H1 (cell line): ENCODE results near the gene HDAC6. TPM values are rescaled to one million over a fixed set of nuclear protein-coding genes. Genes with fewer than 3 reads are reported as not detected.
"Not testable (repeated sequence)": the region's sequence is repeated elsewhere in the genome, so short reads cannot be mapped to it uniquely, and the experiment has no call there.

Source experiments
- CTCF ChIA-PET: fragments of 300-600 bp; sonication (Branson Sonifier 250); formaldehyde crosslinking; loops from one replicate; lab custom pipeline; 2021; ENCODE audit not compliant: partially characterized antibody; lab: Charles Lee
- POLR2A ChIA-PET: fragments of 300-600 bp; sonication (Branson Sonifier 250); formaldehyde crosslinking; loops from one replicate; lab custom pipeline; 2021; ENCODE audit warnings: inconsistent platforms; ENCODE audit not compliant: partially characterized antibody; lab: Charles Lee
- DNase-seq, 2 experiments: peaks; one replicate each; pipeline versions ENCODE4 v3.0.0 to v3.0.0-alpha.2; 2010 to 2022; ENCODE audit warnings: low spot score in 2 of 2, low read depth in 1 of 2, mixed read lengths in 1 of 2
- FAIRE-seq: peaks from 2 replicates; lab custom pipeline; 2011; peaks lifted over from hg19 to GRCh38; lab: Jason Lieb, UNC
- H2AFZ ChIP-seq: 2 replicates; pipeline ENCODE4 v1.8.1; 2012; ENCODE audit warnings: low read length, inconsistent platforms
- H2AK5ac ChIP-seq: 2 replicates; pipeline ENCODE4 v1.6.1; 2013; ENCODE audit warnings: low read depth, low read length
- H2BK120ac ChIP-seq: replicated peaks from 2 replicates; pipeline ENCODE3; 2013; ENCODE audit warnings: low read depth, low read length, inconsistent platforms
- H2BK12ac ChIP-seq: 2 replicates; pipeline ENCODE4 v1.6.1; 2013; ENCODE audit warnings: low read depth, low read length
- H2BK15ac ChIP-seq: 2 replicates; pipeline ENCODE4 v1.6.1; 2013; ENCODE audit warnings: low read length
- H2BK20ac ChIP-seq: 2 replicates; pipeline ENCODE4 v1.6.1; 2013; ENCODE audit warnings: low read length
- H2BK5ac ChIP-seq: 2 replicates; pipeline ENCODE4 v1.6.1; 2013; ENCODE audit warnings: low read depth, low read length
- H3K14ac ChIP-seq: 2 replicates; pipeline ENCODE4 v1.6.1; 2013; ENCODE audit warnings: inconsistent platforms; ENCODE audit not compliant: insufficient read length
- H3K18ac ChIP-seq: 2 replicates; pipeline ENCODE4 v1.6.1; 2013; ENCODE audit warnings: low read length; ENCODE audit errors: extremely low read depth
- H3K23ac ChIP-seq: 2 replicates; pipeline ENCODE4 v1.6.1; 2013; ENCODE audit warnings: inconsistent platforms; ENCODE audit not compliant: insufficient read length
- H3K23me2 ChIP-seq: 2 replicates; pipeline ENCODE4 v1.6.1; 2013; ENCODE audit warnings: low read depth, low read length
- H3K27ac ChIP-seq: 2 replicates; pipeline ENCODE4 v1.6.1; 2011; ENCODE audit warnings: low read depth, low read length, inconsistent platforms
- H3K27me3 ChIP-seq, 4 experiments: replicated peaks in 1 of 4; 1 replicate in 1 of 4; 2 replicates in 3 of 4; pipeline versions ENCODE4 v1.6.1 to v1.8.1; 2011 to 2013; ENCODE audit warnings: low read length in 3 of 4, mild to moderate bottlenecking in 3 of 4, inconsistent platforms in 2 of 4, mixed read lengths in 2 of 4, moderate library complexity in 1 of 4; ENCODE audit not compliant: control insufficient read depth in 3 of 4, insufficient read depth in 3 of 4; ENCODE audit errors: extremely low read depth in 1 of 4
- H3K36me3 ChIP-seq, 4 experiments: 2 replicates each; pipeline versions ENCODE4 v1.6.1 to v1.8.1; 2011 to 2013; ENCODE audit warnings: mild to moderate bottlenecking in 4 of 4, low read length in 3 of 4, moderate library complexity in 2 of 4, control low read depth in 1 of 4, inconsistent platforms in 1 of 4; ENCODE audit not compliant: insufficient read depth in 4 of 4, control insufficient read depth in 2 of 4
- H3K4ac ChIP-seq: replicated peaks from 2 replicates; pipeline ENCODE3; 2013; ENCODE audit warnings: low read length, low read depth, mixed read lengths, inconsistent platforms; ENCODE audit not compliant: insufficient read length
- H3K4me1 ChIP-seq, 4 experiments: replicated peaks in 1 of 4; 1 replicate in 1 of 4; 2 replicates in 3 of 4; pipeline versions ENCODE4 v1.6.1 to v1.8.1; 2011 to 2013; ENCODE audit warnings: low read length in 3 of 4, inconsistent platforms in 2 of 4, mixed read lengths in 1 of 4; ENCODE audit not compliant: insufficient read depth in 4 of 4, control insufficient read depth in 3 of 4
- H3K4me2 ChIP-seq, 2 experiments: 2 replicates each; pipeline versions ENCODE4 v1.6.1 to v1.8.1; 2011 to 2013; ENCODE audit warnings: low read depth in 2 of 2, low read length in 2 of 2, control low read depth in 1 of 2, inconsistent platforms in 1 of 2, mild to moderate bottlenecking in 1 of 2; ENCODE audit not compliant: insufficient read depth in 1 of 2
- H3K4me3 ChIP-seq, 4 experiments: fragments of 200-600, 300-600 bp in 1 of 4; sonication (generic), shearing (Covaris generic), sonication (Bioruptor Twin) in 1 of 4; 2 replicates each; pipeline versions ENCODE4 v1.5.1 to v1.8.1; 2011 to 2016; ENCODE audit warnings: low read length in 4 of 4, low read depth in 3 of 4, control low read depth in 2 of 4, inconsistent platforms in 2 of 4, mild to moderate bottlenecking in 2 of 4, mixed read lengths in 1 of 4, moderate library complexity in 1 of 4; ENCODE audit not compliant: insufficient read depth in 2 of 4; ENCODE audit errors: extremely low read depth in 1 of 4
- H3K56ac ChIP-seq: replicated peaks from 2 replicates; pipeline ENCODE3; 2013; ENCODE audit warnings: low read depth, mild to moderate bottlenecking, mixed read lengths, low read length, inconsistent platforms; ENCODE audit not compliant: insufficient read length
- H3K79me1 ChIP-seq: 2 replicates; pipeline ENCODE4 v1.6.1; 2013; ENCODE audit warnings: low read depth, low read length, control low read depth
- H3K79me2 ChIP-seq, 2 experiments: 2 replicates each; pipeline versions ENCODE4 v1.6.1 to v1.8.1; 2012 to 2013; ENCODE audit warnings: low read length in 2 of 2, mild to moderate bottlenecking in 2 of 2, inconsistent platforms in 1 of 2; ENCODE audit not compliant: insufficient read depth in 2 of 2, control insufficient read depth in 1 of 2
- H3K9ac ChIP-seq, 4 experiments: replicated peaks in 1 of 4; 1 replicate in 1 of 4; 2 replicates in 3 of 4; pipeline versions ENCODE4 v1.6.1 to v1.8.1; 2011 to 2013; ENCODE audit warnings: low read depth in 3 of 4, low read length in 3 of 4, control low read depth in 2 of 4, mild to moderate bottlenecking in 2 of 4, moderate library complexity in 2 of 4, inconsistent platforms in 1 of 4; ENCODE audit errors: extremely low read depth in 1 of 4
- H3K9me3 ChIP-seq, 2 experiments: 2 replicates each; pipeline versions ENCODE4 v1.6.1 to v1.8.1; 2012 to 2013; ENCODE audit warnings: mild to moderate bottlenecking in 2 of 2, moderate library complexity in 2 of 2, control low read depth in 1 of 2, inconsistent platforms in 1 of 2, low read depth in 1 of 2, low read length in 1 of 2, mixed read lengths in 1 of 2; ENCODE audit not compliant: insufficient read depth in 2 of 2
- H4K20me1 ChIP-seq, 2 experiments: replicated peaks in 1 of 2; 2 replicates each; pipeline versions ENCODE3 to v1.8.1; 2011 to 2013; ENCODE audit warnings: inconsistent platforms in 2 of 2, low read length in 2 of 2, mild to moderate bottlenecking in 1 of 2; ENCODE audit not compliant: insufficient read depth in 2 of 2, control insufficient read depth in 1 of 2
- H4K5ac ChIP-seq: 2 replicates; pipeline ENCODE4 v1.6.1; 2013; ENCODE audit warnings: low read length, low read depth, mixed read lengths, inconsistent platforms; ENCODE audit not compliant: insufficient read length
- H4K8ac ChIP-seq: 2 replicates; pipeline ENCODE4 v1.8.0; 2013; ENCODE audit warnings: mild to moderate bottlenecking, moderate library complexity, low read length, inconsistent platforms; ENCODE audit not compliant: insufficient read depth; ENCODE audit errors: extremely low read depth
- H4K91ac ChIP-seq: replicated peaks from 2 replicates; pipeline ENCODE3; 2013; ENCODE audit warnings: low read length, mixed read lengths, inconsistent platforms; ENCODE audit not compliant: insufficient read length
- WGBS, 2 experiments: shearing (Covaris generic) in 1 of 2; methylation state at CpG; one replicate each; pipeline versions ENCODE4 v1.1.6 to v1.1.7; 2013 to 2015; ENCODE audit warnings: low lambda C conversion rate in 2 of 2, mixed read lengths in 2 of 2, inconsistent platforms in 1 of 2, low coverage in 1 of 2, missing lambda C conversion rate in 1 of 2; ENCODE audit not compliant: insufficient replicate concordance in 2 of 2, insufficient coverage in 1 of 2, insufficient read length in 1 of 2; ENCODE audit errors: extremely low coverage in 1 of 2, missing lambda C conversion rate in 1 of 2; 5-methylcytosine and 5-hydroxymethylcytosine counted together
- polyA plus RNA-seq, 7 experiments: library from polyadenylated mRNA; depleted of rRNA in 3 of 7; stranded (reverse) in 5 of 7; unstranded in 2 of 7; fragments of >200 nt in 5 of 7; fragments of 200-250 nt in 2 of 7; gene quantifications; 1 replicate in 5 of 7; 2 replicates in 1 of 7; 4 replicates in 1 of 7; pipeline versions ENCODE4 v1.2.1 to v1.2.3, GENCODE V29; 2011 to 2013; ENCODE audit warnings: missing spikeins in 2 of 7, mixed read lengths in 2 of 7
- total RNA-seq: library from RNA; stranded (reverse); fragmentation: NEBNext Ultra II Directional; extraction: Animal tissue kit (Norgen Biotek cat#: 25700); gene quantifications from 2 replicates; pipeline ENCODE4 v1.2.1, GENCODE V29; 2021

Gene HDAC6
- total and polyA plus RNA-seq, 2 of the 8 experiments (the other 6 are each of a cell fraction or from before 2014, with no cell fraction given): 34.0 to 51.8 TPM

GRCh38 chrX:48819394-48819793 lies 17.5 kb downstream of the HDAC6 start:
- H3K23ac ChIP-seq, H4K8ac ChIP-seq, H3K27ac ChIP-seq, H3K23me2 ChIP-seq, DNase-seq, H3K9ac ChIP-seq, H4K5ac ChIP-seq, H3K18ac ChIP-seq, FAIRE-seq, H3K4me2 ChIP-seq, H2BK5ac ChIP-seq, H3K9me3 ChIP-seq, H2AK5ac ChIP-seq, H2BK20ac ChIP-seq, H4K91ac ChIP-seq, H3K79me1 ChIP-seq, H4K20me1 ChIP-seq, H3K27me3 ChIP-seq, H3K4ac ChIP-seq, H2AFZ ChIP-seq, H3K14ac ChIP-seq, H3K56ac ChIP-seq, H2BK15ac ChIP-seq, H3K4me1 ChIP-seq, H2BK120ac ChIP-seq, H3K79me2 ChIP-seq, H2BK12ac ChIP-seq, POLR2A ChIA-PET, H3K4me3 ChIP-seq: not testable (repeated sequence)
- CTCF ChIA-PET: interaction anchor here (0.6 kb wide), 1 partner anchor 133 kb away, joined by 3 read pairs; no protein-coding TSS in a partner anchor
- H3K36me3 ChIP-seq: peaks cover 0 to 12% (median 6%) of the 10 kb centered on the region in 4 experiments; a peak in 5 of 8 replicates
- WGBS, 2 experiments: no CpG with 5 or more reads among the region's 9 CpGs
